Measurements from ENCODE around the gene HOMER1.
A peak's percentile ranks its signal among the peaks of the same experiment; 100 is the strongest.

Gene HOMER1

GRCh38 chr5:79513704-79514390 lies at the start of gene HOMER1:
Gene HOMER1, minus strand, starts transcription at chr5:79514134. Its CDS starts 1,360 bp downstream, at chr5:79512774.
- Histone ChIP-seq H3K27ac (ENCODE audit: low read depth, low read length) (peak within 1 kb of the TSS; percentile 64), H3K27me3 (ENCODE audit: control insufficient read depth in 5 of 5, insufficient read depth in 4 of 5, low read length in 5 of 5) (peaks cover 0 to 15% (median 5%) of the 10 kb centered on the region in 5 donors), H3K4me1 (ENCODE audit: control insufficient read depth in 5 of 5, insufficient read depth in 5 of 5, low read length in 5 of 5) (peaks cover 0 to 30% (median 20%) of the 10 kb centered on the region in 5 donors), H3K9ac (ENCODE audit: low read length in 5 of 5) (peak within 1 kb of the TSS; percentile 52 to 80 (median 70)), H3K36me3 (ENCODE audit: control insufficient read depth in 5 of 5, insufficient read depth in 5 of 5, low read length in 5 of 5) (no peaks in the 10 kb centered on the region), H3K9me3 (ENCODE audit: control insufficient read depth in 5 of 5, low read length in 5 of 5) (no peaks in the 10 kb centered on the region), H3K4me3 (ENCODE audit: low read depth in 1 of 5, low read length in 5 of 5) (peak within 1 kb of the TSS; percentile 84 to 95 (median 92))

GRCh38 chr5:79563247-79563590 lies 49.3 kb upstream of the HOMER1 start:
- Histone ChIP-seq H3K4me1 (ENCODE audit: control insufficient read depth in 5 of 5, insufficient read depth in 5 of 5, low read length in 5 of 5) (peaks cover 0 to 5% (median 0%) of the 10 kb centered on the region in 5 donors), H3K4me3 (ENCODE audit: low read depth in 1 of 5, low read length in 5 of 5) (no peak overlapping the region), H3K9me3 (ENCODE audit: control insufficient read depth in 5 of 5, low read length in 5 of 5) (no peaks in the 10 kb centered on the region), H3K27me3 (ENCODE audit: control insufficient read depth in 5 of 5, insufficient read depth in 4 of 5, low read length in 5 of 5) (no peaks in the 10 kb centered on the region), H3K27ac (ENCODE audit: low read depth, low read length) (no peak overlapping the region), H3K9ac (ENCODE audit: low read length in 5 of 5) (no peak overlapping the region), H3K36me3 (ENCODE audit: control insufficient read depth in 5 of 5, insufficient read depth in 5 of 5, low read length in 5 of 5) (no peaks in the 10 kb centered on the region)

GRCh38 chr5:79562351-79563246 lies 48.7 kb upstream of the HOMER1 start:
- H3K4me3 ChIP-seq (ENCODE audit: low read depth in 1 of 5, low read length in 5 of 5): no peak overlapping the region
- no peaks in the 10 kb centered on the region for H3K9me3 ChIP-seq (ENCODE audit: control insufficient read depth in 5 of 5, low read length in 5 of 5)
- H3K4me1 ChIP-seq (ENCODE audit: control insufficient read depth in 5 of 5, insufficient read depth in 5 of 5, low read length in 5 of 5): peaks cover 0 to 5% (median 0%) of the 10 kb centered on the region in 5 donors
- H3K9ac ChIP-seq (ENCODE audit: low read length in 5 of 5): no peak overlapping the region
- H3K27me3 ChIP-seq (ENCODE audit: control insufficient read depth in 5 of 5, insufficient read depth in 4 of 5, low read length in 5 of 5): no peaks in the 10 kb centered on the region
- H3K27ac ChIP-seq (ENCODE audit: low read depth, low read length): no peak overlapping the region
- no peaks in the 10 kb centered on the region for H3K36me3 ChIP-seq (ENCODE audit: control insufficient read depth in 5 of 5, insufficient read depth in 5 of 5, low read length in 5 of 5)

GRCh38 chr5:79561525-79561893 lies 47.6 kb upstream of the HOMER1 start:
- H3K4me3 ChIP-seq (ENCODE audit: low read depth in 1 of 5, low read length in 5 of 5): no peak overlapping the region
- no peak overlapping the region for H3K9ac ChIP-seq (ENCODE audit: low read length in 5 of 5)
- no peaks in the 10 kb centered on the region for H3K36me3 ChIP-seq (ENCODE audit: control insufficient read depth in 5 of 5, insufficient read depth in 5 of 5, low read length in 5 of 5)
- H3K9me3 ChIP-seq (ENCODE audit: control insufficient read depth in 5 of 5, low read length in 5 of 5): no peaks in the 10 kb centered on the region
- no peaks in the 10 kb centered on the region for H3K27me3 ChIP-seq (ENCODE audit: control insufficient read depth in 5 of 5, insufficient read depth in 4 of 5, low read length in 5 of 5)
- peaks cover 0 to 5% (median 0%) of the 10 kb centered on the region in 5 donors for H3K4me1 ChIP-seq (ENCODE audit: control insufficient read depth in 5 of 5, insufficient read depth in 5 of 5, low read length in 5 of 5)
- no peak overlapping the region for H3K27ac ChIP-seq (ENCODE audit: low read depth, low read length)

- Histone ChIP-seq H3K9me3 (ENCODE audit: control insufficient read depth in 5 of 5, low read length in 5 of 5) (no peaks in the 10 kb centered on the region), H3K27me3 (ENCODE audit: control insufficient read depth in 5 of 5, insufficient read depth in 4 of 5, low read length in 5 of 5) (no peaks in the 10 kb centered on the region), H3K27ac (ENCODE audit: low read depth, low read length) (no peak overlapping the region), H3K4me1 (ENCODE audit: control insufficient read depth in 5 of 5, insufficient read depth in 5 of 5, low read length in 5 of 5) (peaks cover 0 to 5% (median 0%) of the 10 kb centered on the region in 5 donors), H3K36me3 (ENCODE audit: control insufficient read depth in 5 of 5, insufficient read depth in 5 of 5, low read length in 5 of 5) (no peaks in the 10 kb centered on the region), H3K4me3 (ENCODE audit: low read depth in 1 of 5, low read length in 5 of 5) (no peak overlapping the region), H3K9ac (ENCODE audit: low read length in 5 of 5) (no peak overlapping the region)
Observed at GRCh38 chr5:79560771-79561524, 47.0 kb upstream of the HOMER1 start.

- Histone ChIP-seq H3K27me3 (ENCODE audit: control insufficient read depth in 5 of 5, insufficient read depth in 4 of 5, low read length in 5 of 5) (no peaks in the 10 kb centered on the region), H3K9ac (ENCODE audit: low read length in 5 of 5) (no peak overlapping the region)
Observed at GRCh38 chr5:79555418-79555817, 41.5 kb upstream of the HOMER1 start.

GRCh38 chr5:79552984-79553383 lies 39.0 kb upstream of the HOMER1 start:
- H3K9me3 ChIP-seq (ENCODE audit: control insufficient read depth in 5 of 5, low read length in 5 of 5): peaks cover 0 to 3% (median 0%) of the 10 kb centered on the region in 5 donors
- no peaks in the 10 kb centered on the region for H3K27me3 ChIP-seq (ENCODE audit: control insufficient read depth in 5 of 5, insufficient read depth in 4 of 5, low read length in 5 of 5)
- peaks cover 0 to 4% (median 0%) of the 10 kb centered on the region in 5 donors for H3K4me1 ChIP-seq (ENCODE audit: control insufficient read depth in 5 of 5, insufficient read depth in 5 of 5, low read length in 5 of 5)
- H3K9ac ChIP-seq (ENCODE audit: low read length in 5 of 5): no peak overlapping the region
- H3K27ac ChIP-seq (ENCODE audit: low read depth, low read length): no peak overlapping the region
- no peak overlapping the region for H3K4me3 ChIP-seq (ENCODE audit: low read depth in 1 of 5, low read length in 5 of 5)
- H3K36me3 ChIP-seq (ENCODE audit: control insufficient read depth in 5 of 5, insufficient read depth in 5 of 5, low read length in 5 of 5): no peaks in the 10 kb centered on the region

More at GRCh38 chr5:79555418-79555817, 41.5 kb upstream of the HOMER1 start:
- Histone ChIP-seq H3K9me3 (ENCODE audit: control insufficient read depth in 5 of 5, low read length in 5 of 5) (peaks cover 0 to 3% (median 0%) of the 10 kb centered on the region in 5 donors), H3K4me1 (ENCODE audit: control insufficient read depth in 5 of 5, insufficient read depth in 5 of 5, low read length in 5 of 5) (peaks cover 0 to 4% (median 0%) of the 10 kb centered on the region in 5 donors), H3K27ac (ENCODE audit: low read depth, low read length) (no peak overlapping the region), H3K4me3 (ENCODE audit: low read depth in 1 of 5, low read length in 5 of 5) (no peak overlapping the region), H3K36me3 (ENCODE audit: control insufficient read depth in 5 of 5, insufficient read depth in 5 of 5, low read length in 5 of 5) (no peaks in the 10 kb centered on the region)

- Histone ChIP-seq H3K9me3 (ENCODE audit: control insufficient read depth in 5 of 5, low read length in 5 of 5) (peaks cover 0 to 3% (median 0%) of the 10 kb centered on the region in 5 donors), H3K4me3 (ENCODE audit: low read depth in 1 of 5, low read length in 5 of 5) (no peak overlapping the region)
Observed at GRCh38 chr5:79547982-79548381, 34.0 kb upstream of the HOMER1 start.

GRCh38 chr5:79547429-79547822 lies 33.5 kb upstream of the HOMER1 start:
- peaks cover 0 to 3% (median 0%) of the 10 kb centered on the region in 5 donors for H3K9me3 ChIP-seq (ENCODE audit: control insufficient read depth in 5 of 5, low read length in 5 of 5)
- H3K9ac ChIP-seq (ENCODE audit: low read length in 5 of 5): no peak overlapping the region
- H3K4me1 ChIP-seq (ENCODE audit: control insufficient read depth in 5 of 5, insufficient read depth in 5 of 5, low read length in 5 of 5): peaks cover 0 to 21% (median 14%) of the 10 kb centered on the region in 5 donors

More at GRCh38 chr5:79547982-79548381, 34.0 kb upstream of the HOMER1 start:
- H3K9ac ChIP-seq (ENCODE audit: low read length in 5 of 5): no peak overlapping the region
- H3K4me1 ChIP-seq (ENCODE audit: control insufficient read depth in 5 of 5, insufficient read depth in 5 of 5, low read length in 5 of 5): peaks cover 0 to 21% (median 14%) of the 10 kb centered on the region in 5 donors
- H3K27ac ChIP-seq (ENCODE audit: low read depth, low read length): no peak overlapping the region
- no peaks in the 10 kb centered on the region for H3K27me3 ChIP-seq (ENCODE audit: control insufficient read depth in 5 of 5, insufficient read depth in 4 of 5, low read length in 5 of 5)
- H3K36me3 ChIP-seq (ENCODE audit: control insufficient read depth in 5 of 5, insufficient read depth in 5 of 5, low read length in 5 of 5): no peaks in the 10 kb centered on the region

More at GRCh38 chr5:79547429-79547822, 33.5 kb upstream of the HOMER1 start:
- H3K4me3 ChIP-seq (ENCODE audit: low read depth in 1 of 5, low read length in 5 of 5): no peak overlapping the region
- H3K27me3 ChIP-seq (ENCODE audit: control insufficient read depth in 5 of 5, insufficient read depth in 4 of 5, low read length in 5 of 5): no peaks in the 10 kb centered on the region
- no peaks in the 10 kb centered on the region for H3K36me3 ChIP-seq (ENCODE audit: control insufficient read depth in 5 of 5, insufficient read depth in 5 of 5, low read length in 5 of 5)
- no peak overlapping the region for H3K27ac ChIP-seq (ENCODE audit: low read depth, low read length)

Measured in subcutaneous abdominal adipose tissue (tissue), 5 donors.